ENCODE results near the gene ATG3. TPM values are rescaled to one million over a fixed set of nuclear protein-coding genes. Genes with fewer than 3 reads are reported as not detected.

Gene ATG3
- total RNA-seq, 1 experiment from 2014 or later, result 75.1 TPM

DNA sequence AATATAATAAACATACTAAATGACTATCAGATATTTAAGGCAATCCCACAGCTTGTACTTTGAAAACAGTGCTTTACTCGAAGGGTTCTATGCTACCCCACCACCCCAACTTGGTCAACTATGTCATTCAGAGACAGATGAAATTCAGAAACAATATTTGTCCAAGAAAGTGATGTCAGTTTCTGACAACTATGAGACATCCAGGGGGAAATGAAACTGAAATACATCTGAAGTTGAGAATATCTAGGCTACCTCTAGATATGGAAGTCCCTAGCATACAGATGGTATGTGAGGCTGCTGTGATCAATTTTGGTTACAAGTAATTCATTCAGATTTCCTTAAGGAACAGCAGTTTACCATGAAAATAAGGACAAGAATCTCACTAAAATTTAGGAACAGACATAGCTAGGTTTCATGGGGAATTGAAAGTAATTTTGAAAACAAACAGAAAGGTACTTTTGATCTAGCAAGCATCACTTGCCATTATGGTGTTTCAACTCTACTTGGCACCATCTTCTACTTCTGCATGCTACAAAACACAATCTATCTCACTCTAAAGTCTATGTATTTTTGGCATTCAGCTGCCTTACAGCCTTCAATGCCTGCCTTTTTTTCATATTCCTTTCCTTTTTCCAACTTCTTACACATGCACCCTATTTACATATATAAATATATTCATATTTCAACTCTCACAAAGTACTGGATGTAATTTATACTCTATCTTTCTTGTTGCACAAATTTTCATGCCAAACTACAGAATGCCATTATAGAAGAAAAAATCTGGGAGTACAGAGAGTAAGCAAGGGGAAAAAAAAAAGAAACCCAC is 21.7 kb downstream of the ATG3 start:
- Histone ChIP-seq H3K27ac (ENCODE audit: low read length) (no peak overlapping the region), H3K4me3 (ENCODE audit: low read depth in 2 of 2, low read length in 2 of 2) (no peak overlapping the region), H3K36me3 (ENCODE audit: control insufficient read depth, insufficient read depth, low read length) (peaks cover 35% of the 10 kb centered on the region), H3K27me3 (ENCODE audit: control insufficient read depth, insufficient read depth, low read length) (no peaks in the 10 kb centered on the region), H3K4me1 (ENCODE audit: control insufficient read depth, insufficient read depth, low read length) (no peaks in the 10 kb centered on the region), H3K9me3 (ENCODE audit: control insufficient read depth, insufficient read depth, low read depth, low read length) (no peaks in the 10 kb centered on the region)
- intact Hi-C loops (cut with micrococcal nuclease; ENCODE audit: unreplicated experiment) (no loop called here), in situ Hi-C loops (cut with HindIII; ENCODE audit: low pct_unique_long_range_greater_than_20kb, low sequenced_read_pairs) (no loop called here)
- ATAC-seq (no peak), DNase-seq (ENCODE audit: low read depth, low spot score) (no peak)
- TF ChIP-seq REST (IDR thresholded peaks at IDR 0.05; ENCODE audit: insufficient read depth in 1 of 2, low read depth in 2 of 2, low read length in 1 of 2) (no peak), TCF7L2 (IDR thresholded peaks at IDR 0.05; ENCODE audit: low read depth, low read length) (no peak), POLR2AphosphoS5 (IDR thresholded peaks at IDR 0.05; ENCODE audit: low read depth, low read length) (no peak), CTCF (IDR thresholded peaks at IDR 0.05) (no peak), SIN3A (IDR thresholded peaks at IDR 0.05; ENCODE audit: borderline replicate concordance, insufficient read depth, low read depth, low read length) (no peak)
- CTCF ChIA-PET, result no interaction called here
- POLR2A ChIA-PET, result interaction anchor here (0.6 kb wide), 1 partner anchor 18 kb away, joined by 4 read pairs; no protein-coding TSS in a partner anchor
- BruUV-seq (replicated peaks), result no TSS peak

DNA sequence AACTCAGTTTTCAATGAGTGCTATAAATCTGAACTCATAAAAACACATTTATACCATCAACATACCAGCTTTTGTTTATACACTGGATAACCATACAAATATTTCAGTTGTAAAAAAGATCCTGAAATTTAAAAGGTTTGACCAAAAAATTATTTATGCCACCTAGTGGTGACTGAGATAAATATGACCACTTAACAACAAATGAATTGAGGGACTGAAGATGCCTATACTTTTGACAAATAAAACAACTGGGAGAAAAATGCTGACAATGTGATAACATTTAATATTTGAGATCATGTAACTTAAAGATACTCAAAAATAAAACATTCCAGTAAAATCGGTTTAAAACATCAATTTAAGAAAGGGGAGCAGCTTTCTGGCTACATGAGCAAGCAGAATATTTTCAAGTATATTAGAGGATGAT is 30.4 kb downstream of the ATG3 start:
- peak; percentile 68; the same call in 1 of the 2 replicates for TF ChIP-seq CTCF (IDR thresholded peaks at IDR 0.05)
- no peak for TF ChIP-seq TCF7L2 (IDR thresholded peaks at IDR 0.05; ENCODE audit: low read depth, low read length)
- Histone ChIP-seq H3K27me3 (ENCODE audit: control insufficient read depth, insufficient read depth, low read length) (no peaks in the 10 kb centered on the region), H3K36me3 (ENCODE audit: control insufficient read depth, insufficient read depth, low read length) (peaks cover 33% of the 10 kb centered on the region), H3K4me3 (ENCODE audit: low read depth in 2 of 2, low read length in 2 of 2) (no peak overlapping the region), H3K9me3 (ENCODE audit: control insufficient read depth, insufficient read depth, low read depth, low read length) (no peaks in the 10 kb centered on the region), H3K27ac (ENCODE audit: low read length) (no peak overlapping the region), H3K4me1 (ENCODE audit: control insufficient read depth, insufficient read depth, low read length) (no peaks in the 10 kb centered on the region)
- intact Hi-C loops (cut with micrococcal nuclease; ENCODE audit: unreplicated experiment) (loop anchor here (5.0 kb wide), 1 partner anchor 394 kb away; no protein-coding TSS in a partner anchor), in situ Hi-C loops (cut with HindIII; ENCODE audit: low pct_unique_long_range_greater_than_20kb, low sequenced_read_pairs) (no loop called here)
- ATAC-seq (no peak), DNase-seq (ENCODE audit: low read depth, low spot score) (no peak)
- ChIA-PET POLR2A (no interaction called here), CTCF (interaction anchor here (0.7 kb wide), 1 partner anchor 20 kb away, joined by 3 read pairs; no protein-coding TSS in a partner anchor)
- no TSS peak for BruUV-seq (replicated peaks)
